GM23338 (cell line): ENCODE measurements around the gene CACNA1B. TPM values are rescaled to one million over a fixed set of nuclear protein-coding genes. Genes with fewer than 3 reads are reported as not detected.

Experiments
- ATAC-seq: fragments of 200-7000 bp; cut with Tn5 transposase; 3 replicates; pipeline ENCODE4 v1.9.1; 2020
- DNase-seq: peaks from one replicate; pipeline ENCODE4 v3.0.0-alpha.2; 2015; ENCODE audit warnings: low spot score
- H2AFZ ChIP-seq: fragments of 200-600 bp; sonication (generic); 2 replicates; pipeline ENCODE4 v1.8.0; 2016; ENCODE audit warnings: antibody characterized with exemption, mild to moderate bottlenecking, moderate library complexity
- H3F3A ChIP-seq: fragments of 200-600 bp; sonication (generic); replicated peaks from 2 replicates; pipeline ENCODE4 v1.8.0; 2017; ENCODE audit warnings: antibody characterized with exemption, mixed run types, low read depth
- H3K27ac ChIP-seq: fragments of 200-600 bp; sonication (generic); 2 replicates; pipeline ENCODE4 v1.6.1; 2016; ENCODE audit warnings: low read depth
- H3K27me3 ChIP-seq: fragments of 200-600 bp; sonication (generic); 2 replicates; pipeline ENCODE4 v1.8.0; 2016; ENCODE audit warnings: mild to moderate bottlenecking, mixed run types, moderate library complexity; ENCODE audit not compliant: insufficient read depth
- H3K36me3 ChIP-seq: fragments of 200-600 bp; sonication (generic); 2 replicates; pipeline ENCODE4 v1.8.0; 2016; ENCODE audit warnings: mild to moderate bottlenecking; ENCODE audit not compliant: insufficient read depth
- H3K4me1 ChIP-seq: fragments of 200-600 bp; sonication (generic); 2 replicates; pipeline ENCODE4 v1.8.0; 2016; ENCODE audit warnings: mild to moderate bottlenecking, moderate library complexity; ENCODE audit not compliant: insufficient read depth
- H3K4me2 ChIP-seq: fragments of 200-600 bp; sonication (generic); 2 replicates; pipeline ENCODE4 v1.7.1; 2017; ENCODE audit warnings: mixed run types
- H3K4me3 ChIP-seq: fragments of 200-600 bp; sonication (generic); 2 replicates; pipeline ENCODE4 v1.6.1; 2016; ENCODE audit warnings: mixed run types
- H3K79me2 ChIP-seq: fragments of 200-600 bp; sonication (generic); replicated peaks from 2 replicates; pipeline ENCODE4 v1.8.0; 2017; ENCODE audit warnings: mild to moderate bottlenecking; ENCODE audit not compliant: insufficient read depth
- H3K9me2 ChIP-seq: fragments of 200-600 bp; sonication (generic); 2 replicates; pipeline ENCODE4 v1.8.0; 2017; ENCODE audit not compliant: insufficient read depth
- H4K20me1 ChIP-seq: fragments of 200-600 bp; sonication (generic); replicated peaks from 2 replicates; pipeline ENCODE4 v1.8.0; 2017; ENCODE audit warnings: mild to moderate bottlenecking; ENCODE audit not compliant: insufficient read depth
- H3K27ac Mint-ChIP-seq: 2 replicates; pipeline ENCODE4 v1.8.0; 2020; ENCODE audit warnings: inconsistent platforms, mild to moderate bottlenecking, moderate library complexity, mixed read lengths
- H3K27me3 Mint-ChIP-seq: 3 replicates; pipeline ENCODE4 v1.8.0; 2022; ENCODE audit warnings: low read depth, mild to moderate bottlenecking, moderate library complexity, mixed read lengths, inconsistent platforms; ENCODE audit not compliant: insufficient read depth, poor library complexity
- H3K36me3 Mint-ChIP-seq: 3 replicates; pipeline ENCODE4 v1.8.0; 2021; ENCODE audit warnings: low read depth, mild to moderate bottlenecking, inconsistent platforms, moderate library complexity, mixed read lengths
- H3K4me1 Mint-ChIP-seq: 3 replicates; pipeline ENCODE4 v1.8.0; 2020; ENCODE audit warnings: mild to moderate bottlenecking, inconsistent platforms, mixed read lengths
- H3K4me3 Mint-ChIP-seq: 3 replicates; pipeline ENCODE4 v1.8.0; 2021; ENCODE audit warnings: moderate library complexity, mild to moderate bottlenecking, inconsistent platforms, mixed read lengths
- H3K9me3 Mint-ChIP-seq: 3 replicates; pipeline ENCODE4 v1.8.0; 2020; ENCODE audit warnings: moderate library complexity, mild to moderate bottlenecking, inconsistent platforms, mixed read lengths
- CREB1 ChIP-seq: fragments of 250-450 bp; sonication (Bioruptor Pico); IDR thresholded peaks from 2 replicates; pipeline ENCODE4 v1.5.0; 2020; ENCODE audit warnings: low read depth, mild to moderate bottlenecking, moderate library complexity
- EZH2 ChIP-seq: fragments of 200-600 bp; sonication (generic); IDR thresholded peaks from one replicate; pipeline ENCODE4 v1.8.0; 2017; ENCODE audit warnings: antibody characterized with exemption, mild to moderate bottlenecking, low read depth; ENCODE audit not compliant: unreplicated experiment
- EZH2phosphoT487 ChIP-seq: fragments of 200-600 bp; sonication (generic); IDR thresholded peaks from one replicate; pipeline ENCODE4 v1.8.1; 2018; ENCODE audit warnings: antibody characterized with exemption; ENCODE audit not compliant: unreplicated experiment
- JUNB ChIP-seq: IDR thresholded peaks from one replicate; pipeline ENCODE4 v1.6.1; 2016; ENCODE audit warnings: antibody characterized with exemption; ENCODE audit not compliant: unreplicated experiment
- NANOG ChIP-seq: IDR thresholded peaks from 2 replicates; pipeline ENCODE4 v1.6.1; 2016; ENCODE audit warnings: antibody characterized with exemption, borderline replicate concordance
- POLR2AphosphoS5 ChIP-seq: IDR thresholded peaks from 2 replicates; pipeline ENCODE4 v1.6.1; 2016; ENCODE audit warnings: antibody characterized with exemption, low read depth
- STAT1 ChIP-seq: IDR thresholded peaks from one replicate; pipeline ENCODE4 v1.6.1; 2016; ENCODE audit warnings: antibody characterized with exemption; ENCODE audit not compliant: unreplicated experiment
- ZNF114 ChIP-seq: fragments of 250-450 bp; sonication (Bioruptor Pico); IDR thresholded peaks from 2 replicates; pipeline ENCODE4 v1.5.0; 2020; ENCODE audit warnings: mild to moderate bottlenecking, moderate library complexity
- ZNF331 ChIP-seq: fragments of 250-450 bp; sonication (Bioruptor Pico); IDR thresholded peaks from 2 replicates; pipeline ENCODE4 v1.5.0; 2020; ENCODE audit warnings: low read depth, mild to moderate bottlenecking, moderate library complexity
- polyA plus RNA-seq: library from polyadenylated mRNA; unstranded; fragments of >200 nt; fragmentation: Nextera tagmentation; extraction: Ambion mirVana; gene quantifications from 2 replicates; pipeline ENCODE4 v1.2.1, GENCODE V29; 2016
- total RNA-seq: library from RNA; depleted of rRNA; stranded (reverse); fragments of >200 nt; shearing (Covaris generic); gene quantifications from 2 replicates; pipeline ENCODE4 v1.2.3, GENCODE V29; 2014
- TF ChIP-seq, protein P1 (sequence below): fragments of 250-450 bp; sonication (Bioruptor Pico); IDR thresholded peaks from 2 replicates; pipeline ENCODE4 v1.5.0; 2020; ENCODE audit warnings: mild to moderate bottlenecking, moderate library complexity
- TF ChIP-seq, protein P2 (sequence below), 2 experiments: fragments of 200-600 bp in 1 of 2; sonication (generic) in 1 of 2; conservative IDR thresholded peaks; 2 replicates each; pipeline versions ENCODE4 v1.5.1 to v1.6.1; 2016 to 2017; ENCODE audit warnings: antibody characterized with exemption in 2 of 2, low read depth in 2 of 2, mild to moderate bottlenecking in 2 of 2, moderate library complexity in 1 of 2
- TF ChIP-seq, protein P3 (sequence below): IDR thresholded peaks from 2 replicates; pipeline ENCODE4 v1.6.1; 2016; ENCODE audit warnings: antibody characterized with exemption
- TF ChIP-seq, protein P4 (sequence below): IDR thresholded peaks from one replicate; pipeline ENCODE4 v1.6.1; 2018; ENCODE audit warnings: antibody characterized with exemption; ENCODE audit not compliant: unreplicated experiment

The CACNA1B gene
- total and polyA plus RNA-seq, 2 experiments from 2014 or later: 1.1 to 10.4 TPM

DNA sequence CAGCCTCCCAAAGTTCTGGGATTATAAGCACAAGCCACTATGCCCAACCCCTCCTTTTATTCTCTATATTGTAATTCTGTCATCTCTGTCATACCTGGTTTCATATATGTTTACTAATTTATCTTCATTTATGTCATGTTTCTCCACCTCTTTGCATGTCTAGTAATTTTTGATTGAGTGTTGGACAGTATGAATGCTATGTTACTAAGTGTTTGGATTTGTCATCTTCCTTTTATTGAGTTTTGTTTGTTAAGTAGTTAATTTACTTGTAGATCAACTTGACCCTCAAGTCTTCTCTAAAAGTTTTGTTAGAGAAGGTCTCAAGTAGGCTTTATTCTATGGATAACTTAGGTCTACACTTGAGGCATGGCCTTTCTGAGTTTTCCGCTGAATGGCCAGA is 17.2 kb upstream of the CACNA1B start:
- Mint-ChIP-seq H3K36me3 (peaks cover 9% of the 10 kb centered on the region), H3K27ac (no peak overlapping the region), H3K27me3 (peaks cover 14% of the 10 kb centered on the region), H3K4me1 (no peaks in the 10 kb centered on the region), H3K4me3 (no peak overlapping the region), H3K9me3 (peaks cover 37% of the 10 kb centered on the region)
- Histone ChIP-seq H4K20me1 (no peaks in the 10 kb centered on the region), H3K36me3 (no peaks in the 10 kb centered on the region; the same call in 1 of the 2 replicates), H3F3A (no peaks in the 10 kb centered on the region), H3K27me3 (no peaks in the 10 kb centered on the region), H3K27ac (no peak overlapping the region), H3K4me1 (no peaks in the 10 kb centered on the region), H3K9me2 (no peaks in the 10 kb centered on the region), H2AFZ (no peak overlapping the region), H3K4me2 (no peak overlapping the region), H3K79me2 (no peaks in the 10 kb centered on the region), H3K4me3 (no peak overlapping the region)
- TF ChIP-seq STAT1 (no peak), JUNB (no peak), ZNF331 (CRISPR knock-in tag) (no peak), EZH2 (no peak), ZNF114 (CRISPR knock-in tag) (no peak), POLR2AphosphoS5 (no peak), CREB1 (CRISPR knock-in tag) (no peak), NANOG (no peak), EZH2phosphoT487 (no peak)
- TF ChIP-seq, protein P1, sequence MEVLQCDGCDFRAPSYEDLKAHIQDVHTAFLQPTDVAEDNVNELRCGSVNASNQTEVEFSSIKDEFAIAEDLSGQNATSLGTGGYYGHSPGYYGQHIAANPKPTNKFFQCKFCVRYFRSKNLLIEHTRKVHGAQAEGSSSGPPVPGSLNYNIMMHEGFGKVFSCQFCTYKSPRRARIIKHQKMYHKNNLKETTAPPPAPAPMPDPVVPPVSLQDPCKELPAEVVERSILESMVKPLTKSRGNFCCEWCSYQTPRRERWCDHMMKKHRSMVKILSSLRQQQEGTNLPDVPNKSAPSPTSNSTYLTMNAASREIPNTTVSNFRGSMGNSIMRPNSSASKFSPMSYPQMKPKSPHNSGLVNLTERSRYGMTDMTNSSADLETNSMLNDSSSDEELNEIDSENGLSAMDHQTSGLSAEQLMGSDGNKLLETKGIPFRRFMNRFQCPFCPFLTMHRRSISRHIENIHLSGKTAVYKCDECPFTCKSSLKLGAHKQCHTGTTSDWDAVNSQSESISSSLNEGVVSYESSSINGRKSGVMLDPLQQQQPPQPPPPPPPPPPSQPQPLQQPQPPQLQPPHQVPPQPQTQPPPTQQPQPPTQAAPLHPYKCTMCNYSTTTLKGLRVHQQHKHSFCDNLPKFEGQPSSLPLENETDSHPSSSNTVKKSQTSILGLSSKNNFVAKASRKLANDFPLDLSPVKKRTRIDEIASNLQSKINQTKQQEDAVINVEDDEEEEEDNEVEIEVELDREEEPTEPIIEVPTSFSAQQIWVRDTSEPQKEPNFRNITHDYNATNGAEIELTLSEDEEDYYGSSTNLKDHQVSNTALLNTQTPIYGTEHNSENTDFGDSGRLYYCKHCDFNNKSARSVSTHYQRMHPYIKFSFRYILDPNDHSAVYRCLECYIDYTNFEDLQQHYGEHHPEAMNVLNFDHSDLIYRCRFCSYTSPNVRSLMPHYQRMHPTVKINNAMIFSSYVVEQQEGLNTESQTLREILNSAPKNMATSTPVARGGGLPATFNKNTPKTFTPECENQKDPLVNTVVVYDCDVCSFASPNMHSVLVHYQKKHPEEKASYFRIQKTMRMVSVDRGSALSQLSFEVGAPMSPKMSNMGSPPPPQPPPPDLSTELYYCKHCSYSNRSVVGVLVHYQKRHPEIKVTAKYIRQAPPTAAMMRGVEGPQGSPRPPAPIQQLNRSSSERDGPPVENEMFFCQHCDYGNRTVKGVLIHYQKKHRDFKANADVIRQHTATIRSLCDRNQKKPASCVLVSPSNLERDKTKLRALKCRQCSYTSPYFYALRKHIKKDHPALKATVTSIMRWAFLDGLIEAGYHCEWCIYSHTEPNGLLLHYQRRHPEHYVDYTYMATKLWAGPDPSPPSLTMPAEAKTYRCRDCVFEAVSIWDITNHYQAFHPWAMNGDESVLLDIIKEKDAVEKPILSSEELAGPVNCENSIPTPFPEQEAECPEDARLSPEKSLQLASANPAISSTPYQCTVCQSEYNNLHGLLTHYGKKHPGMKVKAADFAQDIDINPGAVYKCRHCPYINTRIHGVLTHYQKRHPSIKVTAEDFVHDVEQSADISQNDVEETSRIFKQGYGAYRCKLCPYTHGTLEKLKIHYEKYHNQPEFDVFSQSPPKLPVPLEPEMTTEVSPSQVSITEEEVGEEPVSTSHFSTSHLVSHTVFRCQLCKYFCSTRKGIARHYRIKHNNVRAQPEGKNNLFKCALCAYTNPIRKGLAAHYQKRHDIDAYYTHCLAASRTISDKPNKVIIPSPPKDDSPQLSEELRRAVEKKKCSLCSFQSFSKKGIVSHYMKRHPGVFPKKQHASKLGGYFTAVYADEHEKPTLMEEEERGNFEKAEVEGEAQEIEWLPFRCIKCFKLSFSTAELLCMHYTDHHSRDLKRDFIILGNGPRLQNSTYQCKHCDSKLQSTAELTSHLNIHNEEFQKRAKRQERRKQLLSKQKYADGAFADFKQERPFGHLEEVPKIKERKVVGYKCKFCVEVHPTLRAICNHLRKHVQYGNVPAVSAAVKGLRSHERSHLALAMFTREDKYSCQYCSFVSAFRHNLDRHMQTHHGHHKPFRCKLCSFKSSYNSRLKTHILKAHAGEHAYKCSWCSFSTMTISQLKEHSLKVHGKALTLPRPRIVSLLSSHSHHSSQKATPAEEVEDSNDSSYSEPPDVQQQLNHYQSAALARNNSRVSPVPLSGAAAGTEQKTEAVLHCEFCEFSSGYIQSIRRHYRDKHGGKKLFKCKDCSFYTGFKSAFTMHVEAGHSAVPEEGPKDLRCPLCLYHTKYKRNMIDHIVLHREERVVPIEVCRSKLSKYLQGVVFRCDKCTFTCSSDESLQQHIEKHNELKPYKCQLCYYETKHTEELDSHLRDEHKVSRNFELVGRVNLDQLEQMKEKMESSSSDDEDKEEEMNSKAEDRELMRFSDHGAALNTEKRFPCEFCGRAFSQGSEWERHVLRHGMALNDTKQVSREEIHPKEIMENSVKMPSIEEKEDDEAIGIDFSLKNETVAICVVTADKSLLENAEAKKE (CRISPR knock-in tag): no peak
- TF ChIP-seq, protein P2, sequence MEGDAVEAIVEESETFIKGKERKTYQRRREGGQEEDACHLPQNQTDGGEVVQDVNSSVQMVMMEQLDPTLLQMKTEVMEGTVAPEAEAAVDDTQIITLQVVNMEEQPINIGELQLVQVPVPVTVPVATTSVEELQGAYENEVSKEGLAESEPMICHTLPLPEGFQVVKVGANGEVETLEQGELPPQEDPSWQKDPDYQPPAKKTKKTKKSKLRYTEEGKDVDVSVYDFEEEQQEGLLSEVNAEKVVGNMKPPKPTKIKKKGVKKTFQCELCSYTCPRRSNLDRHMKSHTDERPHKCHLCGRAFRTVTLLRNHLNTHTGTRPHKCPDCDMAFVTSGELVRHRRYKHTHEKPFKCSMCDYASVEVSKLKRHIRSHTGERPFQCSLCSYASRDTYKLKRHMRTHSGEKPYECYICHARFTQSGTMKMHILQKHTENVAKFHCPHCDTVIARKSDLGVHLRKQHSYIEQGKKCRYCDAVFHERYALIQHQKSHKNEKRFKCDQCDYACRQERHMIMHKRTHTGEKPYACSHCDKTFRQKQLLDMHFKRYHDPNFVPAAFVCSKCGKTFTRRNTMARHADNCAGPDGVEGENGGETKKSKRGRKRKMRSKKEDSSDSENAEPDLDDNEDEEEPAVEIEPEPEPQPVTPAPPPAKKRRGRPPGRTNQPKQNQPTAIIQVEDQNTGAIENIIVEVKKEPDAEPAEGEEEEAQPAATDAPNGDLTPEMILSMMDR (conservative IDR thresholded peaks at IDR 0.05; ENCODE audit: low read depth in 2 of 2): no peak
- TF ChIP-seq, protein P3, sequence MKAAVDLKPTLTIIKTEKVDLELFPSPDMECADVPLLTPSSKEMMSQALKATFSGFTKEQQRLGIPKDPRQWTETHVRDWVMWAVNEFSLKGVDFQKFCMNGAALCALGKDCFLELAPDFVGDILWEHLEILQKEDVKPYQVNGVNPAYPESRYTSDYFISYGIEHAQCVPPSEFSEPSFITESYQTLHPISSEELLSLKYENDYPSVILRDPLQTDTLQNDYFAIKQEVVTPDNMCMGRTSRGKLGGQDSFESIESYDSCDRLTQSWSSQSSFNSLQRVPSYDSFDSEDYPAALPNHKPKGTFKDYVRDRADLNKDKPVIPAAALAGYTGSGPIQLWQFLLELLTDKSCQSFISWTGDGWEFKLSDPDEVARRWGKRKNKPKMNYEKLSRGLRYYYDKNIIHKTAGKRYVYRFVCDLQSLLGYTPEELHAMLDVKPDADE: no peak
- TF ChIP-seq, protein P4, sequence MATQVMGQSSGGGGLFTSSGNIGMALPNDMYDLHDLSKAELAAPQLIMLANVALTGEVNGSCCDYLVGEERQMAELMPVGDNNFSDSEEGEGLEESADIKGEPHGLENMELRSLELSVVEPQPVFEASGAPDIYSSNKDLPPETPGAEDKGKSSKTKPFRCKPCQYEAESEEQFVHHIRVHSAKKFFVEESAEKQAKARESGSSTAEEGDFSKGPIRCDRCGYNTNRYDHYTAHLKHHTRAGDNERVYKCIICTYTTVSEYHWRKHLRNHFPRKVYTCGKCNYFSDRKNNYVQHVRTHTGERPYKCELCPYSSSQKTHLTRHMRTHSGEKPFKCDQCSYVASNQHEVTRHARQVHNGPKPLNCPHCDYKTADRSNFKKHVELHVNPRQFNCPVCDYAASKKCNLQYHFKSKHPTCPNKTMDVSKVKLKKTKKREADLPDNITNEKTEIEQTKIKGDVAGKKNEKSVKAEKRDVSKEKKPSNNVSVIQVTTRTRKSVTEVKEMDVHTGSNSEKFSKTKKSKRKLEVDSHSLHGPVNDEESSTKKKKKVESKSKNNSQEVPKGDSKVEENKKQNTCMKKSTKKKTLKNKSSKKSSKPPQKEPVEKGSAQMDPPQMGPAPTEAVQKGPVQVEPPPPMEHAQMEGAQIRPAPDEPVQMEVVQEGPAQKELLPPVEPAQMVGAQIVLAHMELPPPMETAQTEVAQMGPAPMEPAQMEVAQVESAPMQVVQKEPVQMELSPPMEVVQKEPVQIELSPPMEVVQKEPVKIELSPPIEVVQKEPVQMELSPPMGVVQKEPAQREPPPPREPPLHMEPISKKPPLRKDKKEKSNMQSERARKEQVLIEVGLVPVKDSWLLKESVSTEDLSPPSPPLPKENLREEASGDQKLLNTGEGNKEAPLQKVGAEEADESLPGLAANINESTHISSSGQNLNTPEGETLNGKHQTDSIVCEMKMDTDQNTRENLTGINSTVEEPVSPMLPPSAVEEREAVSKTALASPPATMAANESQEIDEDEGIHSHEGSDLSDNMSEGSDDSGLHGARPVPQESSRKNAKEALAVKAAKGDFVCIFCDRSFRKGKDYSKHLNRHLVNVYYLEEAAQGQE: no peak
- no peak for ATAC-seq
- DNase-seq: no peak
